ENCODE measurements around the gene ZNHIT2.

GRCh38 chr11:65134240-65134951 is 16.9 kb upstream of the ZNHIT2 start, which contains the start of gene SYVN1:
- no peak for TF ChIP-seq EZH2 (IDR thresholded peaks at IDR 0.05; ENCODE audit: low read depth, unreplicated experiment)
- no peak for TF ChIP-seq CTCF (conservative IDR thresholded peaks at IDR 0.05; ENCODE audit: low read depth in 2 of 2)
- TF ChIP-seq REST (IDR thresholded peaks at IDR 0.05; ENCODE audit: unreplicated experiment): no peak
- TF ChIP-seq POLR2AphosphoS5 (IDR thresholded peaks at IDR 0.05; ENCODE audit: low read depth): peak; percentile 83
- no peak for TF ChIP-seq STAT1 (IDR thresholded peaks at IDR 0.05; ENCODE audit: unreplicated experiment)
- TF ChIP-seq EZH2phosphoT487 (IDR thresholded peaks at IDR 0.05; ENCODE audit: unreplicated experiment): no peak
- TF ChIP-seq ZNF331 (CRISPR knock-in tag; IDR thresholded peaks at IDR 0.05; ENCODE audit: low read depth): no peak
- TF ChIP-seq JUNB (IDR thresholded peaks at IDR 0.05; ENCODE audit: unreplicated experiment): no peak
- 0 out of 2 replicates have a peak, but pooled peaks have one; percentile 12 for TF ChIP-seq ETS1 (IDR thresholded peaks at IDR 0.05)
- no peak for TF ChIP-seq ZNF114 (CRISPR knock-in tag; IDR thresholded peaks at IDR 0.05)
- peak; percentile 79 for TF ChIP-seq CREB1 (CRISPR knock-in tag; IDR thresholded peaks at IDR 0.05; ENCODE audit: low read depth)

All from GM23338 (cell line).